Panc1 (cell line): ENCODE results near the gene AMZ1.

Source experiments
- POLR2AphosphoS5 ChIP-seq: IDR thresholded peaks from 2 replicates; pipeline ENCODE4 v1.6.1; 2012; ENCODE audit warnings: mild to moderate bottlenecking, low read depth, low read length, moderate library complexity
- TF ChIP-seq, protein P1 (sequence below): fragments of 450-650 bp; IDR thresholded peaks from 2 replicates; pipeline ENCODE4 v1.5.1; 2017; ENCODE audit warnings: mild to moderate bottlenecking
- TF ChIP-seq, protein P2 (sequence below), 2 experiments: IDR thresholded peaks; 2 replicates each; pipeline ENCODE4 v1.6.1; 2011 to 2012; ENCODE audit warnings: low read depth in 2 of 2, control low read depth in 1 of 2, low read length in 1 of 2, mild to moderate bottlenecking in 1 of 2, moderate library complexity in 1 of 2; ENCODE audit not compliant: insufficient read depth in 1 of 2

DNA sequence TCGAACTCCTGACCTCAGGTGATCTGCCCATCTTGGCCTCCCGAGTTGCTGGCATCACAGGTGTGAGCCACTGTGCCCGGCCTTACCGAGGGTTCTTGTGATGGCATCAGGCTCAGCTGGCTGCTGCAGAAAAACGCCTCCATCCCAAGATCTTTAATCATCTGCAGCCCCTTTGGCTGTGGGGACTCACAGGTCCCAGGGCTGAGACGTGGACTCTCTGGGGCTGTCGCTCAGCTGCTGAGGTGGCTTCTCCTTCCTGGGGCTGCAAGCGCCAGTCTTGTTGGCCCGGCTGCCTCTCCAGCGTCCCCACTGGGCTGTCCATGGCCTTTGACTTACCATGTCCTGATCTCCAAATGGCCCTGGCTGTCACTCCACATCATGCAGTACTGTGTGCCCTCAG is 20.0 kb downstream of the AMZ1 start:
- TF ChIP-seq POLR2AphosphoS5 = no peak
- TF ChIP-seq, protein P1, sequence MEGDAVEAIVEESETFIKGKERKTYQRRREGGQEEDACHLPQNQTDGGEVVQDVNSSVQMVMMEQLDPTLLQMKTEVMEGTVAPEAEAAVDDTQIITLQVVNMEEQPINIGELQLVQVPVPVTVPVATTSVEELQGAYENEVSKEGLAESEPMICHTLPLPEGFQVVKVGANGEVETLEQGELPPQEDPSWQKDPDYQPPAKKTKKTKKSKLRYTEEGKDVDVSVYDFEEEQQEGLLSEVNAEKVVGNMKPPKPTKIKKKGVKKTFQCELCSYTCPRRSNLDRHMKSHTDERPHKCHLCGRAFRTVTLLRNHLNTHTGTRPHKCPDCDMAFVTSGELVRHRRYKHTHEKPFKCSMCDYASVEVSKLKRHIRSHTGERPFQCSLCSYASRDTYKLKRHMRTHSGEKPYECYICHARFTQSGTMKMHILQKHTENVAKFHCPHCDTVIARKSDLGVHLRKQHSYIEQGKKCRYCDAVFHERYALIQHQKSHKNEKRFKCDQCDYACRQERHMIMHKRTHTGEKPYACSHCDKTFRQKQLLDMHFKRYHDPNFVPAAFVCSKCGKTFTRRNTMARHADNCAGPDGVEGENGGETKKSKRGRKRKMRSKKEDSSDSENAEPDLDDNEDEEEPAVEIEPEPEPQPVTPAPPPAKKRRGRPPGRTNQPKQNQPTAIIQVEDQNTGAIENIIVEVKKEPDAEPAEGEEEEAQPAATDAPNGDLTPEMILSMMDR = no peak
- TF ChIP-seq, protein P2, sequence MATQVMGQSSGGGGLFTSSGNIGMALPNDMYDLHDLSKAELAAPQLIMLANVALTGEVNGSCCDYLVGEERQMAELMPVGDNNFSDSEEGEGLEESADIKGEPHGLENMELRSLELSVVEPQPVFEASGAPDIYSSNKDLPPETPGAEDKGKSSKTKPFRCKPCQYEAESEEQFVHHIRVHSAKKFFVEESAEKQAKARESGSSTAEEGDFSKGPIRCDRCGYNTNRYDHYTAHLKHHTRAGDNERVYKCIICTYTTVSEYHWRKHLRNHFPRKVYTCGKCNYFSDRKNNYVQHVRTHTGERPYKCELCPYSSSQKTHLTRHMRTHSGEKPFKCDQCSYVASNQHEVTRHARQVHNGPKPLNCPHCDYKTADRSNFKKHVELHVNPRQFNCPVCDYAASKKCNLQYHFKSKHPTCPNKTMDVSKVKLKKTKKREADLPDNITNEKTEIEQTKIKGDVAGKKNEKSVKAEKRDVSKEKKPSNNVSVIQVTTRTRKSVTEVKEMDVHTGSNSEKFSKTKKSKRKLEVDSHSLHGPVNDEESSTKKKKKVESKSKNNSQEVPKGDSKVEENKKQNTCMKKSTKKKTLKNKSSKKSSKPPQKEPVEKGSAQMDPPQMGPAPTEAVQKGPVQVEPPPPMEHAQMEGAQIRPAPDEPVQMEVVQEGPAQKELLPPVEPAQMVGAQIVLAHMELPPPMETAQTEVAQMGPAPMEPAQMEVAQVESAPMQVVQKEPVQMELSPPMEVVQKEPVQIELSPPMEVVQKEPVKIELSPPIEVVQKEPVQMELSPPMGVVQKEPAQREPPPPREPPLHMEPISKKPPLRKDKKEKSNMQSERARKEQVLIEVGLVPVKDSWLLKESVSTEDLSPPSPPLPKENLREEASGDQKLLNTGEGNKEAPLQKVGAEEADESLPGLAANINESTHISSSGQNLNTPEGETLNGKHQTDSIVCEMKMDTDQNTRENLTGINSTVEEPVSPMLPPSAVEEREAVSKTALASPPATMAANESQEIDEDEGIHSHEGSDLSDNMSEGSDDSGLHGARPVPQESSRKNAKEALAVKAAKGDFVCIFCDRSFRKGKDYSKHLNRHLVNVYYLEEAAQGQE (IDR thresholded peaks at IDR 0.05; ENCODE audit: insufficient read depth in 1 of 2, low read depth in 2 of 2, low read length in 1 of 2) = no peak
